CD4-positive, alpha-beta T cell treated with Interleukin-17A for 1 hour (primary cell): ENCODE measurements around the gene OSBPL2.

Experiments used
- DNase-seq: peaks from one replicate; pipeline ENCODE4 v3.0.0-alpha.2; 2020

OSBPL2 gene

DNA sequence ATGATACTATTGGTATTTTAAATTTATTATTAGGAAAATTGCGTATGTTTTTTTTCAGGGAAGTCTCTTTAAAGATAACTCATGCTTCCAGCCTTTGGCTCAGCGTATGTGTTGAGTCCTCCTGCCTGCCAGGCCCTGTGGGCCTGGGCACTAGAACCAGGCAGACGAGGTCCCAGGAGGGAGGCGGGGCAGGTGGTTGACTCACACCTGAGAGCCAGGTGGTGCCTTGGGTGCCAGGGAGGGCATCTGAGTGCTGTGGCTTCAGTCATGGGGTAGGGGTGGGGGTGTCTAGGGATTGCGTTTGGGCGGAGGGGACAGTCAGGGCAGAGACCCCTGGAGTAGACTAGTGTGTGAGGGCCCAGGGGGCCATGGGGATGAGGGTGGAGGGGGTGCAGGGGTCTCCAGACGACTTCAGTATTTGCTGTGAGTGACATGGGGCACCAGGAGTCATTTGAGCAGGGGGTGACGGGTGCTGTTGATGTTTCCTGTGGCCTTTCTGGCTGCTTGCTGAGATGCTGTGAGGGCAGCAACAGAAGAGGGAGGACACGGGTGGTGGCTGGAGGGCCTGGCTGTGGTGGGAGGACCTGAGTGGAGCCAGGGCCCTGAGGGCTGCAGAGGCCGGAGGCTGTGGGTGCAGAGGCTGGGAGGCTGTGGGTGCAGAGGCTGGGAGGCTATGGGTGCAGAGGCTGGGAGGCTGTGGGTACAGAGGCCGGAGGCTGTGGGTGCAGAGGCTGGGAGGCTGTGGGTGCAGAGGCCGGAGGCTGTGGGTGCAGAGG lies 49.6 kb downstream of the OSBPL2 start:
- no peak for DNase-seq

GRCh38 chr20:62288535-62289105 lies 50.3 kb downstream of the OSBPL2 start:
- DNase-seq = no peak

DNA sequence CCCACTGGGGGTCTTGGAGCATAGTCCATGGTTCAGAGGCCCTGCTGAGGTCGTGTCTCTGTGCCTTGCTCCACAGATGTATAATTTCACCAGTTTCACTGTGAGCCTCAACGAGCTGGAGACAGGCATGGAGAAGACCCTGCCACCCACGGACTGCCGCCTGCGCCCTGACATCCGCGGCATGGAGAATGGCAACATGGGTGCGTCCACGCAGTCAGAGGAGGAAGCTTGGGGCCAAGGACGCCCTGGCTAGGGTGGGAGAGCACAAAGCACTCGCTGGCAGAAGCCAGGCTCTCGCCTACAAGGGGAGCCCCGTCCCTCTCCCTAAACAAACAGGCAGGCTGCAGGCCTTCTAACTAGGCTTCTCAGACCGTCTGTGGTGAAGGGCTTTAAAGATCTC lies 50.8 kb downstream of the OSBPL2 start:
- no peak for DNase-seq

DNA sequence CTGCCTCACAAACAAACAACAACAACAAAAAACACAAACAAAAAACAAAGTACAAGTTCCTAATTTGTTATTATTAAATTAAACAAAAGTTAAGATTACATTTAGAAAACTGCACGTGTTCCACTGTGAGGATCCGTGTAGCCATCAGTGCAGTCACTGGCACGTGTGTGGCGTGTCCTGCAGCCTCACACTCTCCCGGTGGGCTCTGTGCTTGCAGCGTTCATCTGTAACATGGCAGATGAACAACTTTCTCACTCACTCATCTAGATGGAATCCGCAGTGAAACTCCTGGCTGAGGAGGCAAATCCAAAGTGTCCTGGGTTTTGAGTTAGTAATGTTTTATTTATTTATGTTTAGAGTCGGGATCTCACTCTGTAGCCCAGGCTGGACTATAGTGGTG lies 51.6 kb downstream of the OSBPL2 start:
- no peak for DNase-seq

- DNase-seq = no peak
Observed at GRCh38 chr20:62291251-62292066, 53.1 kb downstream of the OSBPL2 start.

GRCh38 chr20:62292108-62292507 lies 53.8 kb downstream of the OSBPL2 start:
- DNase-seq = peak; percentile 40

GRCh38 chr20:62293111-62293784 lies 54.9 kb downstream of the OSBPL2 start:
- DNase-seq = no peak

DNA sequence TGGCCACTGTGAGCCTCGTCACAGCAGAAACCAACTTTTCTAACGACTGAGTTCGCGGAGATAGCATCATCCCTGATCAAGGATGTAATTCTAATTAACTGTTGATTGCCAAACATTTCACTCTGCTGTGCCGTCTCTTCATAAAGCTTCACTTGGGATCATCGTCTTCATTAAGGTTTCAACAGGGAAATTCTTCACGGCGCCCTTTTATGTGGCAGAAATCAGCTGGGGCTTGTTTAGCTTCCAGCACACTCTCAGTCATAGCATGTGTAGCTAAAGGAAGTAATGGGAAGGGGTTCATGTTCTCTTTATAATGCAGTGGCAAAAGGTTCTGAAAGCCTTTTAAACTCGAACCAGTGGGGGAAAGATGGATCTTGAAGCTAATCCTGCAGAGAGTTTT lies 55.6 kb downstream of the OSBPL2 start:
- no peak for DNase-seq

DNA sequence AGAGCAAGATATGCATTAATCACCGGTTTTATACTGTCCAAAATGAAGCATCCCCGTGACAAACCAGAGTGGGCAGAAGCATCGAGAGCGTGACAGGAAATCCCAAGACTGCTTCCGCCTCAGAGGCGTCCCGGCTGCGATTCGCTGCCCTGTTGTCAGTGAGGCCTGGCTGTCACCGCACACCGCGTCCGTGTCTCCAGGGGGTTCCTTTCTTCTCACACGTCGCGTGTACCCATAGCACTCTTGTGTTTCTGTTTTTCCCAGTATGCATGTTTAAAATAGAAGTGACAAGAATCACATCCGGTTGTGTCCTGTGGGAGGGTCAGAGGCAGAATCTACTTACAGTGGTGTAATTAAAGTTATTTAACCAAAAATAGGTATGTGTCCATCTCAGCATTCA lies 56.2 kb downstream of the OSBPL2 start:
- DNase-seq = no peak

DNA sequence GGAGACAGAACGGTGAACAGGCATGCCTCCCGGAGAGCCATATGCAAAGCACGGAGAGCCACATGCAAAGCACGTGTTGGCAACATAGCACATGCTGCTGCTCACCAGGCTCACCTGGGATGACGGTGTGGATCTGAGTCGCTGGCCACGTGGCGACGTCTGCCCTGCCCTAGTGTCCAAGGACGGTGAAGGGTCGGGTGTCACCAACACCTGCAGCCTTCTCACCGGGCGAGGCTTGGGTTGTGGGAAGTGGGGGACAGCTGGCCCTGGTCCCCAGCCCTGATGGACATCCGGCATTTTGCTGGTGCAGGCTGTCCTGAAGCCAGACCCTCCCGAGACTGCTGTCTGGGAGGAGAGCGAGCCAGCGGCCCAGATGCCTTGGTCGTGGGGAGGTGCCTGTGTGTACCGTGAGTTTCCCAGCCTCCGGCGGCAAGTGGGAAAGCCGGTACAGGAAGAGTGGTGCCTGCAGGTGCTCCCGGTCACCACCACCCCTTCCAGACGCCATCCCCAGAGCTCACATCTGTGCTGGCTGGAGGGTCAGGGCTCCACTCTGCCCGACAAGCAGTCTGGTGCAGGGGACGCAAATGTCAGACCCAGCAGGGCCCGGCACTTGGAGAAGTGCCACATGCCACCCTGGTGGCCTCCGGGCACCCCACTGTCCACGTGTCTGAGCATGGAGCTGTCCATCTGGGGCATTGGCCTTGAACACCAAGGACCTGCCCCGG lies 58.6 kb downstream of the OSBPL2 start:
- no peak for DNase-seq

- no peak for DNase-seq
Observed at GRCh38 chr20:62297449-62298227, 59.3 kb downstream of the OSBPL2 start.

DNA sequence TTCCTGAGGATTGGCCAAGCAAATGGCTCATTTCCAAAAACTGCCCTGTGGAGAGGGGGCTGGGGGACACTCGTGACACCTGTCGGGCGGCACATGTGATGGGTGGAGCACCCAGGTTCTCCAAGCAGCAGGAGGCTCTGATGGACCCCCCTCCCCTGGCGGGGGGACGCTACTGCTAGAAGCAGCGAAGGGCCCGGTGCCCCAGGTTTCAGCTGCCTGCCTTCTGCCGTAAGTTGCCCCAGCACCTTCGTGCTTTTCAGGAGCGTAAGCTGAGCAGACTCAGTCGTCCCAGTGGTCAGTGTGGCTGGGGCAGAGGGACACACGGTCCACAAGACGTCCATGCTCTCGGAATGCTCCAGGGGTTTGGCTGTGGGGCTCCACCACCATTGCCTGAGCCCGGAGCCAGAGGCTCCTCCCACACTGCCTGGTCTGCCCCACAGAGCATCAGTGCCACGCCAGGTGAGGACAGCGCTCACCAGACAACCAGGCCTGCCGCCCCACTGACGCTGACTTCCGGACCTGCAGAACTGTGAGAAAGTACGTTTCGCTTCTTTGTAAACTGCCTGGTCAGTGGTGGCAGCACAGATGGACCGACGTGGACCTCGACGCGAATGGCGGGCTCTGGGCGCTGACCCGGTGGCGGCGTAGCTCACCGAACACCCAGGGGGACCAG lies 60.4 kb downstream of the OSBPL2 start:
- no peak for DNase-seq

DNA sequence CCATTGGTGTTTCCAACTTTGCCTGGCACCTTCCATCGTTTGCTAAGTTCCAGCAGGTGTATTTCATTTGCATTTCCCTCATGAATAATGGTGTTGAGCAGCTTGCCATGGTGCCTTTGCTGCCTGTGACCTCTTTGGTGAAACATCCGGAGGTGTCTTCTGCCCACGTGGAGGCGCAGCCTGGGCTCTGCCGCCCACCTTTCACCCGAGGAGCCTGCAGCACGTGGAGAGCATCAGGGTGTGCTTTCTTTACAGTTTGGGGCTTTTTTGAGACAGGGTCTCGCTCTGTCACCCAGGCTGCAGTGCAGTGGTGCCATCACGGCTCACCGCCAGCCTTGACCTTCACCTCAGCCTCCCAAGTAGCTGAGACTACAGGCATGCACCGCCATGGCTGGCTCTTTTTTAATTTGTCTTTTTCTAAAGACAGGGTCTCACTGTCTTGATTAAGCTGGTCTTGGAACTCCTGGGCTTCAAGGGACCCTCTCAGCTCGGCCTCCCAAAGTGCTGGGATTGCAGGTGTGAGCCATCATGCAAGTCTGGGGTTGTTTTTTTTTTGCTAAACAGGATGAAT lies 61.4 kb downstream of the OSBPL2 start:
- no peak for DNase-seq

DNA sequence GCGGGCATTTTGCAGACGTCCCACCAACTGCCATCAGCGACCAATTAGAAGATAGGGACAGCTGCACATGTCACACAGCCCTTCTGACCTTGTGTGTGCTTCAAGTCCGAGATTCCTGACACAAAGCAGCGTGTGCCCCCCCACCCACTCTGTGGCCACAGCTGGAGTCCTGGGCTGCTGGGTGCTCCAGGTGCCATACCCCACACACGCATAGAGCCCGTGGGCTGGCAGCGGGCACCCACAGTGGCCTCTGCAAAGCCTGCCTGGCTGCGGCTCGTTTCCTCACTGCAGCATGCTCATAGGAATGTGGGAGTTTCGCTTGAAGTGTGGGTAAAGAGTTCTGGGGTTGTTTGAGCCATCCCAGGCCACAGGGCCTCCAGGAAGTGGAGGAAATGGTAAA lies 62.0 kb downstream of the OSBPL2 start:
- no peak for DNase-seq

- no peak for DNase-seq
Observed at GRCh38 chr20:62301111-62301668, 62.9 kb downstream of the OSBPL2 start.

GRCh38 chr20:62301773-62302340 lies 63.5 kb downstream of the OSBPL2 start:
- DNase-seq = peak; percentile 90

- peak; percentile 96 for DNase-seq
Observed at GRCh38 chr20:62302341-62303061, 64.2 kb downstream of the OSBPL2 start, which contains the start of gene ADRM1. TSS of gene ADRM1 (plus strand) at chr20:62302997. CDS start at chr20:62303569, 572 bp downstream.

DNA sequence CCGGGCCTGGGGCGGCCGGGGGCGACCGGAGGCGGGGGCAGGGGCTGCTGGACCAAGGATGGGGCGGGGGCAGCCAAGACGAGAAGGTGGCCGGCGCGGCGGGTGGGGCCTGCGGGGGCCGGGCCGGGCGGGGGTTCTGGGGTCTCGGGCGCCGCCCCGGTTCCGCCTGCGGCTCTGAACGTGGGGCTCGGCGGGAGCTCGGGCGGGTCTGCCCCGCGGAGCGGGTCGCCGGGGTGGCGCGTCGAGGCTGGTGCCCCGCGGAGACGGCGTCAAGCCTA lies 64.7 kb downstream of the OSBPL2 start:
- no peak for DNase-seq
